GM12801 (cell line): ENCODE results near the gene TBL3.

Experiments used
- TF ChIP-seq, protein P1 (sequence below): IDR thresholded peaks from one replicate; pipeline ENCODE4 v1.5.1; 2011; ENCODE audit warnings: control low read depth; ENCODE audit not compliant: insufficient read length; ENCODE audit errors: extremely low read depth

The TBL3 gene

GRCh38 chr16:1968146-1968953 lies 3.5 kb upstream of the TBL3 start:
- TF ChIP-seq, protein P1, sequence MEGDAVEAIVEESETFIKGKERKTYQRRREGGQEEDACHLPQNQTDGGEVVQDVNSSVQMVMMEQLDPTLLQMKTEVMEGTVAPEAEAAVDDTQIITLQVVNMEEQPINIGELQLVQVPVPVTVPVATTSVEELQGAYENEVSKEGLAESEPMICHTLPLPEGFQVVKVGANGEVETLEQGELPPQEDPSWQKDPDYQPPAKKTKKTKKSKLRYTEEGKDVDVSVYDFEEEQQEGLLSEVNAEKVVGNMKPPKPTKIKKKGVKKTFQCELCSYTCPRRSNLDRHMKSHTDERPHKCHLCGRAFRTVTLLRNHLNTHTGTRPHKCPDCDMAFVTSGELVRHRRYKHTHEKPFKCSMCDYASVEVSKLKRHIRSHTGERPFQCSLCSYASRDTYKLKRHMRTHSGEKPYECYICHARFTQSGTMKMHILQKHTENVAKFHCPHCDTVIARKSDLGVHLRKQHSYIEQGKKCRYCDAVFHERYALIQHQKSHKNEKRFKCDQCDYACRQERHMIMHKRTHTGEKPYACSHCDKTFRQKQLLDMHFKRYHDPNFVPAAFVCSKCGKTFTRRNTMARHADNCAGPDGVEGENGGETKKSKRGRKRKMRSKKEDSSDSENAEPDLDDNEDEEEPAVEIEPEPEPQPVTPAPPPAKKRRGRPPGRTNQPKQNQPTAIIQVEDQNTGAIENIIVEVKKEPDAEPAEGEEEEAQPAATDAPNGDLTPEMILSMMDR, result no peak

GRCh38 chr16:1972490-1972877 lies 631 bp downstream of the TBL3 start:
- TF ChIP-seq, protein P1, result no peak

- TF ChIP-seq, protein P1, result no peak
These were observed 1.8 kb downstream of the TBL3 start for GRCh38 chr16:1973461-1974156.

GRCh38 chr16:1974157-1975070 lies 2.6 kb downstream of the TBL3 start:
- TF ChIP-seq, protein P1, result no peak

DNA sequence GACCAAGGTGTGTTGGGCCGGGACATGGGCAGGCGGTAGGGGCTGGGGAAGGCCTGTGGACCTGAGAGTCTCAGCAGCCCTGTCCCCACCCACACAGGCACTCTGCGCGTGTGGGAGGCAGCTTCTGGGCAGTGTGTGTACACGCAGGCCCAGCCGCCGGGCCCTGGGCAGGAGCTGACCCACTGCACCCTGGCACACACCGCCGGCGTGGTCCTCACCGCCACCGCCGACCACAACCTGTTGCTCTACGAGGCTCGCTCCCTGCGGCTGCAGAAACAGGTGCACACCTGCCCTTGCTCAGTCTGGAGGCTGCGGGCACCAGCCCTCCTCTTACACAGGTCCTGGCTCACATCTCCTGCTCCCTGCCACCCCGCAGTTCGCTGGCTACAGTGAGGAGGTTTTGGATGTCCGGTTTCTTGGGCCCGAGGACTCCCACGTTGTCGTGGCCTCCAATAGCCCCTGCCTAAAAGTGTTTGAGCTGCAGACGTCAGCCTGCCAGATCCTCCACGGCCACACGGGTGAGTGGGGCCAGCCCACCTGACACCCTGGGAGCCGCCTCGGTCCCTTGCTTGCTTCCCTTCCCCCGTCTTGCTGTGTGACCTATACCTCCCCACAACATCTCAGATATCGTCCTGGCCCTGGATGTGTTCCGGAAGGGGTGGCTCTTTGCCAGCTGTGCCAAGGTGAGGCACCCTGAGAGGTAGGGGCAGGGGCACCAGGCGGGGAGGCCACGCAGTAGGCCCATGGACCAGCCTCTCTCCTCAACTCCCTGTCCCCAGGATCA lies 3.8 kb downstream of the TBL3 start:
- TF ChIP-seq, protein P1, result no peak

GRCh38 chr16:1976216-1976520 lies 4.3 kb downstream of the TBL3 start:
- TF ChIP-seq, protein P1, result no peak
